IPS DF 6.9 (cell line): ENCODE data around the gene SART3.
"Not testable (repeated sequence)": the region's sequence is repeated elsewhere in the genome, so short reads cannot be mapped to it uniquely, and the experiment has no call there.

Experiments
- DNase-seq: peaks from one replicate; pipeline ENCODE4 v3.0.0-alpha.2; 2013; ENCODE audit warnings: low read depth, low spot score
- H3K27ac ChIP-seq: one replicate; pipeline ENCODE4 v1.5.1; 2013; ENCODE audit warnings: low read length, control low read depth
- H3K27me3 ChIP-seq: 2 replicates; pipeline ENCODE4 v1.6.1; 2013; ENCODE audit warnings: mild to moderate bottlenecking, low read length; ENCODE audit not compliant: control insufficient read depth, insufficient read depth
- H3K36me3 ChIP-seq: 2 replicates; pipeline ENCODE4 v1.6.1; 2013; ENCODE audit warnings: low read length; ENCODE audit not compliant: control insufficient read depth, insufficient read depth
- H3K4me1 ChIP-seq: 2 replicates; pipeline ENCODE4 v1.6.1; 2013; ENCODE audit warnings: low read length; ENCODE audit not compliant: control insufficient read depth, insufficient read depth
- H3K4me3 ChIP-seq: 2 replicates; pipeline ENCODE4 v1.5.1; 2013; ENCODE audit warnings: mild to moderate bottlenecking, low read length
- H3K9me3 ChIP-seq: 2 replicates; pipeline ENCODE4 v1.6.1; 2013; ENCODE audit warnings: low read length, inconsistent platforms; ENCODE audit not compliant: control insufficient read depth, insufficient read depth
- WGBS: extraction: QIAGEN DNeasy Blood & Tissue Kit; methylation state at CpG from one replicate; pipeline ENCODE4 v1.1.7; 2013; ENCODE audit warnings: mixed read lengths, missing lambda C conversion rate; ENCODE audit not compliant: insufficient read length, insufficient coverage; 5-methylcytosine and 5-hydroxymethylcytosine counted together

The SART3 gene

DNA sequence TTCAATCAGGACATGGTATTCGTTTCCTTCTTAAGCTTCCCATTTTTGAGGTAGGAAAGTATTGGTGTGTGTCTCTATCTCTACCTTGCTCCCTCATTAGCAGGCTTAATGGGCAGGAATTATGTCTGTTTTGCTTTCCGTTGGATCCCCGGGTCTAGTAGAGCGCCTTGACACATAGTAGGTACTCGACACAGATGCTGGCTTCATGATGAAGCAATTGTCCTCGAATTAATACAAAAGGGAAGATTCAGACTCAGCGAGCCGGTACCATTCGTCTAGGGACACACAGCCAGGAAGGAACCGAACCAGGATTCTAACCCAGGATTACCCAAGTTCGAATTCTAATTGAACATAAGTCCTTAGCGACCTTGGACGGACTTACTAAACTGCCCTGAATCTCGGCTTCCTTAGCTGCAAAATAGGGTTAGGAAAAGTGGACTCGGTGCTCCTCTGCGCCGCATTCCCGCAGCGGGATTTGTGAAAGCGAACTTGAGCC is 927 bp upstream of the SART3 start:
- H3K4me1 ChIP-seq = 0 out of 2 replicates have a peak, but pooled peaks cover 3% of the 10 kb centered on the region
- peak overlapping the region; percentile 72; the same call in 1 of the 2 replicates for H3K4me3 ChIP-seq
- DNase-seq = no peak
- peaks cover 16% of the 10 kb centered on the region; the same call in 1 of the 2 replicates for H3K36me3 ChIP-seq
- H3K27me3 ChIP-seq = no peaks in the 10 kb centered on the region
- H3K9me3 ChIP-seq = no peaks in the 10 kb centered on the region
- no peak overlapping the region for H3K27ac ChIP-seq
- WGBS = no CpG with 5 or more reads among the region's 20 CpGs

DNA sequence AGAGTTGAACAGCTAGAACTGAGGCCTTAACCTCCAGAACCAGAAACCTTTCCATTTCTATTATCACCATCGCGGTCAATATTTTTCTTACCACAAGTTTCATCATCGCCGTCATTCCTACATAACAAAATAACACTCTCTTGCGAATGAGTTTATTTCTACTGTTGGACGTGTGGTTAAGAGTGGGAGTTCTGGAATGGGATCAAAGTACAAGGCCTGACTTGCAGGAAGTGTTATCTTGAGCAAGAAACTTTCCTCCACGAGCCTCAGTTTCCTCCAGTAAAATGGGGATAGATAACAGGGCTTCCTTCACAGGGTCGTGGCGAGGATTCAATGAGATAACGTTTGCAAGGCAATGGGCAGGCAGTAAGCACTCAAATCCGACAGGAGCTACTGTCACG is 652 bp downstream of the SART3 start:
- Histone ChIP-seq H3K4me3 (peak overlapping the region; percentile 72), H3K27ac (no peak overlapping the region), H3K36me3 (peaks cover 8% of the 10 kb centered on the region; the same call in 1 of the 2 replicates), H3K4me1 (0 out of 2 replicates have a peak, but pooled peaks cover 3% of the 10 kb centered on the region), H3K9me3 (no peaks in the 10 kb centered on the region), H3K27me3 (no peaks in the 10 kb centered on the region)
- no peak for DNase-seq
- WGBS = no CpG with 5 or more reads among the region's 12 CpGs

DNA sequence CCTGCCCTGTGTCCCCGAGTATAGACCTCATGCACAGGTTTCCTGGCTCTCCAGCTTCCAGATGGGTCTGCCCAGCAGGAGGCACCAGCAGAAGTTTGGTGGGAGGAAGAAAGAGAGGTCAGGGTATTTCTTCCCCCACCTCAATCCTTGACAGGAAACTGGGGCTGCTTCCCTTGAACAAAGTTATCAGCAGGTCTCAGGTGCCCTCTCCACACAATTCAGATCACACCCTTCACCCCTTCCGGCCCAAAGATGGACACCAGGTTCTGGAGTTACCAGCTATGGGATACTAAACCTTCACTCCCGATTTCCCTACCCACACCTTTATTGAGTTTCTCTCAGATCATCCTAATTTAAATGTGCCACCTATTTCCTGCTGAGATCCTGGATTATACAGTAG is 1.2 kb downstream of the SART3 start:
- H3K36me3 ChIP-seq = peaks cover 4% of the 10 kb centered on the region; the same call in 1 of the 2 replicates

DNA sequence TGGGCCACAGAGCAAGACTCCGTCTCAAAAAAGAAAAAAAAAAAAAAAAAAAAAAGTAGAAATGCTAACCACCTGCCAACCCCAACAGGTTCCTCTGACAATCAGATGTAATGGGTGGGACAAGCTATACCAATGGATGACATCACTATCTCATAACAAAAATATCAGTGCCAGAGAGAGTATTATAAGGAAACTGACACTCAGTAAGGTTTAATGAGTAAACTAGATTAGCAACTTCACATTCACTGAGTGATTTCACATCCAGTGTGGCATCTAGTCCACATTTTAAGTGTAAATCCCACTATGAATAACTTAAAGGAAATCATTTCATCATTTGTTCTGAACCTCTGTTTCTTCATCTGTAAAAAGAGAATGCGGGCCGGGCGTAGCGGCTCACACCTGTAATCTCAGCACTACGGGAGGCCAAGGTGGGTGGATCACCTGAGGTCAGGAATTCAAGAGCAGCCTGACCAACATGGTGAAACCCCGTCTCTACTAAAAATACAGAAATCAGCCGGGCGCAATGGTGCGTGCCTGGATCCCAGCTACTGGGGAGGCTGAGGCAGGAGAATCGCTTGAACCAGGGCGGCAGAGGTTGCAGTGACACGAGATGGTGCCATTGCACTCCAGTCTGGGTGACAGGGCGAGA is 1.8 kb downstream of the SART3 start:
- Histone ChIP-seq H3K27ac (no peak overlapping the region), H3K4me3 (no peak overlapping the region)

More for the DNA sequence above, 1.2 kb downstream of the SART3 start:
- no peaks in the 10 kb centered on the region for H3K27me3 ChIP-seq
- H3K9me3 ChIP-seq = no peaks in the 10 kb centered on the region
- H3K4me3 ChIP-seq = peak overlapping the region; percentile 72; the same call in 1 of the 2 replicates
- DNase-seq = no peak
- 0 out of 2 replicates have a peak, but pooled peaks cover 3% of the 10 kb centered on the region for H3K4me1 ChIP-seq
- H3K27ac ChIP-seq = no peak overlapping the region
- no CpG with 5 or more reads among the region's 3 CpGs for WGBS

DNA sequence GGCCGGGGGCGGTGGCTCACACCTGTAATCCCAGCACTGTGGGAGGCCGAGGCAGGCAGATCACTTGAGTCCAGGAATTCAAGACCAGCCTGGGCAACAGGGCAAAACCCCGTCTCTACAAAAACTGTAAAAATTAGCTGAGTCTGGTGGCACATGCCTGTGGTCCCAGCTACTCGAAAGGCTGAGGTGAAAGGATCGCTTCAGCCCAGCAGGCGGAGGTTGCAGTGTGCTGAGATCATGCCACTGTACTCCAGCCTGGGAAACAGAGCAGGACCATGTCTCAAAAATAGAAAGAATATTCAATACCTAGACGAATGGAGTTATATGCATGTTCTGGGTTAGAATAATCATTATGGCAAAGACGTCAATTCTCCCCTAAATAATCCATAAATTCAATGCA is 5.6 kb downstream of the SART3 start:
- WGBS = no CpG with 5 or more reads among the region's 9 CpGs
- not testable (repeated sequence) for H3K27ac ChIP-seq, H3K9me3 ChIP-seq, H3K4me3 ChIP-seq, H3K36me3 ChIP-seq, DNase-seq, H3K27me3 ChIP-seq, H3K4me1 ChIP-seq

More for the DNA sequence above, 1.8 kb downstream of the SART3 start:
- 0 out of 2 replicates have a peak, but pooled peaks cover 3% of the 10 kb centered on the region for H3K4me1 ChIP-seq
- no peak for DNase-seq
- no peaks in the 10 kb centered on the region for H3K9me3 ChIP-seq
- H3K27me3 ChIP-seq = no peaks in the 10 kb centered on the region
- no CpG with 5 or more reads among the region's 14 CpGs for WGBS
- no peaks in the 10 kb centered on the region for H3K36me3 ChIP-seq

DNA sequence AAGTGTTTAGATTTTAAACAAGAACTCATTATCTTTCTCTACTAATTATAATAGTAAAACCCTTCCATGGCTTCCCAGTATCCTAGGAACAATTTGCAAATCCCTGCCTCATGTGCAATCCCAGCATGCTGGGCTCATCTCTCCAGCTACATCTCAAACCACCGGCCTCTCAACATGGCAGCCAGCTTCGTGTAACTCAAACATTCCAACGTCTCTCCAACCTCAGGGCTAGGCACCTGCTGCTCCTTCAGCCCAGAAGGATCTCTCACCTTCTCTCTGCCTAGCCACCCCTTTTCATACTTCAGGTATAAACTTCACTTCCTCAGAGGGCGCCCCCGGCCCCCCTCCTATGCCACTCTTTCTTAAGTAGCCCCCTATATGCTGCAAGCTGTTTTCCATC is 7.2 kb downstream of the SART3 start:
- WGBS = no CpG with 5 or more reads among the region's 5 CpGs
- Histone ChIP-seq H3K9me3 (no peaks in the 10 kb centered on the region), H3K4me1 (no peaks in the 10 kb centered on the region), H3K36me3 (no peaks in the 10 kb centered on the region; the same call in 1 of the 2 replicates), H3K27ac (no peak overlapping the region), H3K27me3 (no peaks in the 10 kb centered on the region), H3K4me3 (no peak overlapping the region)
- no peak for DNase-seq

DNA sequence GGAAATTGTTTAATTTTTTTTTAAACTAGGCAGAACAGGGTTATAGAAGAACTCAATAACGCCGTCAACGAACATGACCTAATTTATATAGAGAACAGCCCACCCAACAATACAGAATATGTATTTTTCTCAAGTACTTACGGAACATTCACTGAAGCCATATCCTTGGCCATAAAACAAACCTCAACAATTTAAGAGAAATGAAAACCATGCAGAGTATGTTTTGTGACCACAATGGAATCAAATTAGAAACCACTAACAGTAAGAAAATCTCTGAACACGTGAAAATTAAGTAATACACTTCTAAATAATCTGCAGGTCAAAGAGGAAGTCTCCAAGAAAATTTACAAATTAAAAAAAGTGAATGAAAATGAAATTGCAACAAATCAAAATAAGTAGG is 9.4 kb downstream of the SART3 start:
- no peaks in the 10 kb centered on the region for H3K4me1 ChIP-seq
- H3K27me3 ChIP-seq = no peaks in the 10 kb centered on the region
- no peak for DNase-seq
- no CpG with 5 or more reads among the region's 5 CpGs for WGBS
- no peaks in the 10 kb centered on the region for H3K9me3 ChIP-seq
- H3K36me3 ChIP-seq = peaks cover 5% of the 10 kb centered on the region; the same call in 1 of the 2 replicates
- no peak overlapping the region for H3K27ac ChIP-seq
- H3K4me3 ChIP-seq = no peak overlapping the region

DNA sequence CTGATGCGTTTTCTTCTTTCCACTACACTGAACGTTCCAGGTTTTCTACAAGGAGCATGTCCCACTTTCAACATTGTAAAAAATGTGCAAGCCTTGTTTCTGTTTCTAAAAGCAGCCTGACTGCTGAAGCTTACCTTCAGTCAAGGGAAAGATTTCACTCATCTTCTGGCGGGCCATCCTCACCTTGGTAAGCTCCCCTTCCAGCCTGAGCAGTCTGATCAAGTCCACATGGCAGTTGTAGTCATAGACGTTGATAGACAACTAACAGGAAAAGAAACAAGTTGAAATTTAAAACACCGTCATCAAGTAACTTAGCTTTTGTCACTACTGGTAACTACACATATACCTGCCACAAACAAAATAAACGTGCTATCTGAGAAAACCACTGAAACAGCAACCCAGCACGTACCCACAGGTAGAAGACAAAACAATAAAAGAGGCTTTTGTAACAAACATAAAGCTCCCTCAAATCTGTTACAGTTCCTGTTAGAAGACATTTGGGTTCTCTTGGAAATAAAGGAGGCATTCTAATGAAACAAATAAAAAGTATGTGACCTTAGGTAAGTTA is 11.9 kb downstream of the SART3 start:
- DNase-seq = no peak
- WGBS = no CpG with 5 or more reads among the region's 7 CpGs
- Histone ChIP-seq H3K36me3 (peaks cover 14% of the 10 kb centered on the region; the same call in 1 of the 2 replicates), H3K4me3 (no peak overlapping the region), H3K9me3 (no peaks in the 10 kb centered on the region), H3K4me1 (no peaks in the 10 kb centered on the region), H3K27me3 (no peaks in the 10 kb centered on the region), H3K27ac (no peak overlapping the region)

DNA sequence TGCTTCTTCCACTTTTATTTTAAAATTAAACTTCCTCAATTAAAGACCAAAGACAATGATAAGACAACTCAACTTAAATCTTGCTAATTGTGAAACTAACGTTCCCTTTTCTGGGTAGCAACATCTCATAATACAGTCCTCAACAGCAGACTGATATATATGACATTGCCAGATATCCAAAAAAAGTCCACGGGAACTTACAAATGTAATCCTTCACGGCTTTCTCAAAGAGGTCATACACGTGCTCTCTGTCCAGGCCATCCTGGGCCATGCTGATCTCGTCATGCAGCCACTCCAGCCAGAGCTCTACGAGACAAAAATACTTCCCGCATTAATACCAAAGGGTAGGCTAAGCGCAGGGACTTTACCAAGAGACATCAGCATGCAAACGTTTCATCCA is 13.3 kb downstream of the SART3 start:
- Histone ChIP-seq H3K36me3 (peaks cover 17% of the 10 kb centered on the region; the same call in 1 of the 2 replicates), H3K4me3 (no peak overlapping the region), H3K27ac (no peak overlapping the region), H3K27me3 (no peaks in the 10 kb centered on the region), H3K9me3 (no peaks in the 10 kb centered on the region), H3K4me1 (no peaks in the 10 kb centered on the region)
- WGBS = no CpG with 5 or more reads among the region's 9 CpGs
- DNase-seq = no peak

DNA sequence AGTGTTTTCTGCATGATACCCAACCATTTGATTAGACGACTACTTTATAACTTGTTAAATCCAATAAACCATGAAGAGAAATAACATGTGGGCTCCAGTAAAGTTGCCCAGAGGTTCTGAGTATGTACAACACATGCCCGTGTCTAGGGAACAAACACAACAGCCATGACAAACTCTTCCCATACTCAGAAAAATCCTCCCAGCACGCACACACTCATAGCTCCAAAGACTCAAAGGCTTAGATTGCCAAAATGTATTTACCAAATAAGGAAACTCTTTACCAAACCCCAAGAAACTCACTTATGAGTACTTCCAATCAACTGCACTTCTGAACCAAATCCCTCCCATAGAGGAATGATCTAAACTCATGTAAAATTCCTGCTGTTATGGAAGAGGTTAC is 17.3 kb downstream of the SART3 start:
- no peaks in the 10 kb centered on the region for H3K27me3 ChIP-seq
- peaks cover 17% of the 10 kb centered on the region; the same call in 1 of the 2 replicates for H3K36me3 ChIP-seq
- WGBS = no CpG with 5 or more reads among the region's 3 CpGs
- DNase-seq = no peak
- no peaks in the 10 kb centered on the region for H3K9me3 ChIP-seq
- no peak overlapping the region for H3K4me3 ChIP-seq
- no peaks in the 10 kb centered on the region for H3K4me1 ChIP-seq
- H3K27ac ChIP-seq = no peak overlapping the region
